ENCODE data around the gene AGER. TPM values are rescaled to one million over a fixed set of nuclear protein-coding genes. Genes with fewer than 3 reads are reported as not detected.

Gene AGER
- total RNA-seq, 4 donors from 2014 or later = 10.3 to 70.6 (median 36.8) TPM

DNA sequence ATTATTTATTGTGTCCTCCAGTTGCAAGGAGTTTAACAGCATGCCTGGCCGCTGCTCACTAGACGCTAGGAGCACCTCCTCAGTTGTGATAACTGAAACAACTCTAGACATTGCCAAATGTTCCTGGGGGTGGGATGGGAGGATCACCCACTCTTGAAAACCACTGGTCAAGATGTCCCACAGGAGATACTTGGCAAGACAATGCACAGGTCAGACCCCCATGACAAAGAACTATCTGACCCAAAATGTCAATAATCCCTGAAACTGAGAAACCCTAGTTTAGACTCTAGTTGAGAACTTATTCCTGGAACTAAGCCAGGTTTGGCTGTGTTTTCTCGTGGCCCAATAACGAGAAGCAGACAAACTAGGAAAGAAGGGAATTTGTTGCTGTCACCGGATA, 44.5 kb downstream of the AGER start:
- H3K4me3 ChIP-seq (replicated peaks in 1 of 3) = no peak overlapping the region
- WGBS, 2 donors = 30 to 31% methylated on average over 5 of the region's 5 CpGs
- TF ChIP-seq POLR2A (IDR thresholded peaks at IDR 0.05) = no peak
- TF ChIP-seq, protein P1, sequence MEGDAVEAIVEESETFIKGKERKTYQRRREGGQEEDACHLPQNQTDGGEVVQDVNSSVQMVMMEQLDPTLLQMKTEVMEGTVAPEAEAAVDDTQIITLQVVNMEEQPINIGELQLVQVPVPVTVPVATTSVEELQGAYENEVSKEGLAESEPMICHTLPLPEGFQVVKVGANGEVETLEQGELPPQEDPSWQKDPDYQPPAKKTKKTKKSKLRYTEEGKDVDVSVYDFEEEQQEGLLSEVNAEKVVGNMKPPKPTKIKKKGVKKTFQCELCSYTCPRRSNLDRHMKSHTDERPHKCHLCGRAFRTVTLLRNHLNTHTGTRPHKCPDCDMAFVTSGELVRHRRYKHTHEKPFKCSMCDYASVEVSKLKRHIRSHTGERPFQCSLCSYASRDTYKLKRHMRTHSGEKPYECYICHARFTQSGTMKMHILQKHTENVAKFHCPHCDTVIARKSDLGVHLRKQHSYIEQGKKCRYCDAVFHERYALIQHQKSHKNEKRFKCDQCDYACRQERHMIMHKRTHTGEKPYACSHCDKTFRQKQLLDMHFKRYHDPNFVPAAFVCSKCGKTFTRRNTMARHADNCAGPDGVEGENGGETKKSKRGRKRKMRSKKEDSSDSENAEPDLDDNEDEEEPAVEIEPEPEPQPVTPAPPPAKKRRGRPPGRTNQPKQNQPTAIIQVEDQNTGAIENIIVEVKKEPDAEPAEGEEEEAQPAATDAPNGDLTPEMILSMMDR (IDR thresholded peaks at IDR 0.05) = no peak
- intact Hi-C loops (cut with DNase I) = no loop called here
- no peaks in the 10 kb centered on the region for H3K9me3 ChIP-seq
- H3K36me3 ChIP-seq = no peaks in the 10 kb centered on the region
- no peaks in the 10 kb centered on the region for H3K27me3 ChIP-seq
- no peak overlapping the region for H3K27ac ChIP-seq
- DNase-seq = peak; percentile 21 to 27
- peaks cover 6 to 14% of the 10 kb centered on the region in 2 donors for H3K4me1 ChIP-seq

DNA sequence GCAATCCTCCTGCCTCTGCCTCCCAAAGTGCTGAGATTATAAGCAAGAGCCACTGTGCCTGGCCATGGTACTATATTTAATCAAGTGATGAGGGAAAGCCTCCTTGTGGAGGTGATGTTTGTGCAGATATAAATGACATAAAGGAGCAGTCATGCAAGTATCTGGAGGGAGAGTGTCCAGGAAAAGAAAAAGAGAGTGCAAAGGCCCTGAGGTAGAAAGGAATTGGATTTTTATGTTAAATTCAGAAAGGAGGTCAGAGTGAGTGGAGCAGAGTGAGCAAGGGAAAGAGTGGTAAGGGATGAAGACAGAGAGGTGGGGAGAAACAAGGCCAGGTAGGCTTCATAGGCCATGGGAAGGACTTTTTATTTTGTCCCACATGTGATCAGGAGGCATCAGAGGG, 46.6 kb downstream of the AGER start:
- Histone ChIP-seq H3K27ac (no peak overlapping the region), H3K36me3 (no peaks in the 10 kb centered on the region), H3K27me3 (no peaks in the 10 kb centered on the region), H3K9me3 (no peaks in the 10 kb centered on the region), H3K4me3 (replicated peaks in 1 of 3) (no peak overlapping the region), H3K4me1 (peaks cover 6 to 14% of the 10 kb centered on the region in 2 donors)
- no peak for DNase-seq
- intact Hi-C loops (cut with DNase I) = no loop called here
- TF ChIP-seq POLR2A (IDR thresholded peaks at IDR 0.05) = no peak
- TF ChIP-seq, protein P1 (IDR thresholded peaks at IDR 0.05) = no peak

DNA sequence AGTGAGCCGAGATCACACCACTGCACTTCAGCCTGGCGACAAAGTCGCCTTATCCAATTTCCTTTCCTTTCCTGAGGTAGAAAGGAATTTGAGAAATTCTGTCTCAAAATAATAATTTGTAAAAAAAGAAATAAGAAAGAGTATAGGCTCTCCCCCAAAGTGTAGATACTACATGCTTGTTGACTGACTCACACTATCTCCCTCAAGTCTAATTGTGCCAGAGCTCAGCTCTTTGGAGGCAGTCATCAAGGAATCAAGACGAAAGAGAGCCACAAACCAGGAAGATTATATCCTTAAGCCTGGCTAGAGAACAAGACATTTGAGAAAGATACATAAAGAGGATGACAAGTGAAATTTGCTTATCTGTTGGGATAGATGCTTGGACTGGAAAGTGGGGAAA, 50.3 kb downstream of the AGER start:
- WGBS, 2 donors = 86 to 89% methylated on average over 4 of the region's 4 CpGs
- H3K4me3 ChIP-seq (replicated peaks in 1 of 3) = no peak overlapping the region
- H3K36me3 ChIP-seq = no peaks in the 10 kb centered on the region
- no peak overlapping the region for H3K27ac ChIP-seq
- no peak for TF ChIP-seq POLR2A (IDR thresholded peaks at IDR 0.05)
- TF ChIP-seq, protein P1 (IDR thresholded peaks at IDR 0.05) = no peak
- intact Hi-C loops (cut with DNase I) = no loop called here
- no peak for DNase-seq
- H3K9me3 ChIP-seq = no peaks in the 10 kb centered on the region
- H3K27me3 ChIP-seq = no peaks in the 10 kb centered on the region
- peaks cover 13 to 26% of the 10 kb centered on the region in 2 donors for H3K4me1 ChIP-seq

DNA sequence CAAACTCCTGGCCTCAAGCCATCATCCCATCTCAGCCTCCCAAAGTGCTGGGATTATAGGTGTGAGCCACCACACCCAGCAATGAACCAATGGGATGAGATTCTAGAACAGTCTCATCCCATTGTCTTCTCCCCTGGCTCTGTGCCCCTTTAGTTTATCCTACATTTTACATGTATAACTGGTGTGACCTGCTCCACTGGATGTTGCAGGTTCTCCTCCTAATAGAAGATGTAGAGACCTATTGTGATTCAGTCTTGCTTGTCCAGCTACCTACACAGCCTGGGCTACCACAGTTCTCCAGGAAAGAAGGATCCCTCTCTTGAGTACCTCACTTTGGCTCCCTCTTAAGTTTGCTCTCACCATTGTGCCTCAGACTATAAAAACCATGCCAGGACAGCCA, 51.9 kb downstream of the AGER start:
- no peak for DNase-seq
- TF ChIP-seq, protein P1 (IDR thresholded peaks at IDR 0.05) = no peak
- TF ChIP-seq POLR2A (IDR thresholded peaks at IDR 0.05) = no peak
- Histone ChIP-seq H3K9me3 (no peaks in the 10 kb centered on the region), H3K27ac (no peak overlapping the region), H3K4me3 (replicated peaks in 1 of 3) (no peak overlapping the region), H3K27me3 (no peaks in the 10 kb centered on the region), H3K4me1 (peaks cover 24 to 33% of the 10 kb centered on the region in 2 donors), H3K36me3 (no peaks in the 10 kb centered on the region)
- intact Hi-C loops (cut with DNase I) = no loop called here

DNA sequence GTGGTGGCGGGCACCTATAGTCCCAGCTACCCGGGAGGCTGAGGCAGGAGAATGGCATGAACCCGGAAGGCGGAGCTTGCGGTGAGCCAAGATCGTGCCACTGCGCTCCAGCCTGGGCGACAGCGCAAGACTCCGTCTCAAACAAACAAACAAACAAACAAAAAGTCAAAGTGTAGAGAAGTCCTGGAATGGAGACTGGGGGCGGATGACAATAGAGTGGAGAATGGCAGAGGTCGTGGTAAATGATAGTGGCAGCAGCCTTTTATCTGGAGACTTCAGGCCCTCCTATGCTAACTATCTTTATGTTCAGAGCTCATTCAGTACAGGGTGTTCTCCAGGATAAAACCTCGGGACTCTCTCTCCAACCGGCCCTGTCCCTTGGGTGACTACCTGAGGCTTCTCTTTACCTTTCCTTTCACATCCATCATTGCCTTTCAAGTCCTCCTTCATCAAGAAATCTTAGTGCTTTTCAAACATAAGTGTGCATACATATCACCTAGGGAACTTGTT, 52.6 kb downstream of the AGER start:
- H3K27ac ChIP-seq = no peak overlapping the region
- H3K4me1 ChIP-seq = peaks cover 27 to 33% of the 10 kb centered on the region in 2 donors
- H3K9me3 ChIP-seq = no peaks in the 10 kb centered on the region
- H3K27me3 ChIP-seq = no peaks in the 10 kb centered on the region
- no peak overlapping the region for H3K4me3 ChIP-seq (replicated peaks in 1 of 3)
- no peak for DNase-seq
- intact Hi-C loops (cut with DNase I) = no loop called here
- no peaks in the 10 kb centered on the region for H3K36me3 ChIP-seq
- 89 to 93% methylated on average over 14 of the region's 14 CpGs for WGBS, 2 donors
- TF ChIP-seq, protein P1 (IDR thresholded peaks at IDR 0.05) = no peak
- TF ChIP-seq POLR2A (IDR thresholded peaks at IDR 0.05) = no peak

Small RNA genes within 50 kb of the gene (microRNA-seq; reads per million reads assigned to microRNA genes)
- gene MIR6721 (2.2 reads per million), gene MIR6833 (not detected)

Small RNA genes within 50 kb of the gene (small RNA-seq; reads per million reads assigned to genes)
- gene AL662884.1 (not detected), gene MIR6833 (not detected)

Other genes with a start within 250 kb of the AGER start
- 10 to 100 TPM; 10.5 to 36.7 (median 16.4) TPM for gene CFB, start 238.2 kb downstream of the AGER start, total RNA-seq
- 100 to 1,000 TPM in 3 of 4 donors, 10 to 100 TPM in 1; 83.2 to 114 (median 106) TPM for gene NELFE, start 225.3 kb downstream of the AGER start, total RNA-seq
- 10 to 100 TPM; 35.1 to 47.1 (median 39.4) TPM for gene SKIC2, start 225.1 kb downstream of the AGER start, total RNA-seq
- gene DXO, start 212.1 kb downstream of the AGER start, total RNA-seq = 10 to 100 TPM; 21.3 to 36.4 (median 33.9) TPM
- 100 to 1,000 TPM; 181 to 401 (median 227) TPM for gene C4A, start 202.2 kb downstream of the AGER start, total RNA-seq
- gene C4B, start 169.5 kb downstream of the AGER start, total RNA-seq = 100 to 1,000 TPM; 233 to 370 (median 285) TPM
- 1 to 10 TPM in 1 of 4 donors, under 1 TPM in 2, not detected in 1; 0.24 to 1.7 (median 0.33) TPM for gene CYP21A2, start 145.8 kb downstream of the AGER start, total RNA-seq
- gene TNXB, start 74.9 kb downstream of the AGER start, total RNA-seq = 100 to 1,000 TPM in 2 of 4 donors, 10 to 100 TPM in 2; 42.2 to 112 (median 80.9) TPM
- gene ATF6B, start 56.0 kb downstream of the AGER start, total RNA-seq = 10 to 100 TPM; 41.5 to 63.5 (median 57.3) TPM
- gene FKBPL, start 54.0 kb downstream of the AGER start, total RNA-seq = 10 to 100 TPM in 1 of 4 donors, 1 to 10 TPM in 3; 3.6 to 11.8 (median 6.8) TPM
- under 1 TPM in 3 of 4 donors, not detected in 1; 0.49 to 0.81 (median 0.67) TPM for gene PRRT1, start 32.3 kb downstream of the AGER start, total RNA-seq
- 10 to 100 TPM; 13.0 to 26.1 (median 24.1) TPM for gene PPT2, start 30.1 kb downstream of the AGER start, total RNA-seq
- gene EGFL8, start 19.7 kb downstream of the AGER start, total RNA-seq = 1 to 10 TPM; 2.3 to 9.8 (median 6.5) TPM
- gene AGPAT1, start 8.2 kb downstream of the AGER start, total RNA-seq = 10 to 100 TPM; 48.6 to 69.2 (median 54.8) TPM
- gene RNF5, start 5.8 kb downstream of the AGER start, total RNA-seq = 100 to 1,000 TPM in 3 of 4 donors, 10 to 100 TPM in 1; 64.0 to 114 (median 107) TPM
- 10 to 100 TPM; 66.0 to 93.4 (median 74.2) TPM for gene PBX2, start 5.9 kb upstream of the AGER start, total RNA-seq
- 1 to 10 TPM; 4.2 to 6.5 (median 5.5) TPM for gene GPSM3, start 8.4 kb upstream of the AGER start, total RNA-seq
- gene NOTCH4, start 39.8 kb upstream of the AGER start, total RNA-seq = 10 to 100 TPM; 11.0 to 37.9 (median 17.5) TPM
- gene TSBP1, start 187.7 kb upstream of the AGER start, total RNA-seq = not detected
- not detected for gene BTNL2, start 222.9 kb upstream of the AGER start, total RNA-seq